ENCODE data around the gene DPH6.

- no peak for TF ChIP-seq CTCF (IDR thresholded peaks at IDR 0.05; ENCODE audit: low read depth, low read length)
- TF ChIP-seq EZH2phosphoT487 (IDR thresholded peaks at IDR 0.05; ENCODE audit: low read depth): no peak
Measured at GRCh38 chr15:35374661-35375060, 171.3 kb downstream of the DPH6 start.
